Measurements from ENCODE around the gene DBP.
A peak's percentile ranks its signal among the peaks of the same experiment; 100 is the strongest.

DBP gene

GRCh38 chr19:48639483-48640375, 2.5 kb upstream of the DBP start:
- no peak overlapping the region for H3K4me3 ChIP-seq (ENCODE audit: low read length)
- TF ChIP-seq CTCF (conservative IDR thresholded peaks at IDR 0.05; ENCODE audit: low read depth, low read length) = no peak
- no peak for DNase-seq (ENCODE audit: low read depth)

GRCh38 chr19:48638831-48639381, 1.7 kb upstream of the DBP start:
- H3K4me3 ChIP-seq (ENCODE audit: low read length) = no peak overlapping the region
- no peak for TF ChIP-seq CTCF (conservative IDR thresholded peaks at IDR 0.05; ENCODE audit: low read depth, low read length)
- DNase-seq (ENCODE audit: low read depth) = no peak

GRCh38 chr19:48637948-48638830, 1.0 kb upstream of the DBP start:
- TF ChIP-seq CTCF (conservative IDR thresholded peaks at IDR 0.05; ENCODE audit: low read depth, low read length) = peak; percentile 26
- peak overlapping the region; percentile 57 for H3K4me3 ChIP-seq (ENCODE audit: low read length)
- DNase-seq (ENCODE audit: low read depth) = peak; percentile 92

- TF ChIP-seq CTCF (conservative IDR thresholded peaks at IDR 0.05; ENCODE audit: low read depth, low read length) = no peak
Observed at GRCh38 chr19:48637449-48637947, 319 bp upstream of the DBP start.

DNA sequence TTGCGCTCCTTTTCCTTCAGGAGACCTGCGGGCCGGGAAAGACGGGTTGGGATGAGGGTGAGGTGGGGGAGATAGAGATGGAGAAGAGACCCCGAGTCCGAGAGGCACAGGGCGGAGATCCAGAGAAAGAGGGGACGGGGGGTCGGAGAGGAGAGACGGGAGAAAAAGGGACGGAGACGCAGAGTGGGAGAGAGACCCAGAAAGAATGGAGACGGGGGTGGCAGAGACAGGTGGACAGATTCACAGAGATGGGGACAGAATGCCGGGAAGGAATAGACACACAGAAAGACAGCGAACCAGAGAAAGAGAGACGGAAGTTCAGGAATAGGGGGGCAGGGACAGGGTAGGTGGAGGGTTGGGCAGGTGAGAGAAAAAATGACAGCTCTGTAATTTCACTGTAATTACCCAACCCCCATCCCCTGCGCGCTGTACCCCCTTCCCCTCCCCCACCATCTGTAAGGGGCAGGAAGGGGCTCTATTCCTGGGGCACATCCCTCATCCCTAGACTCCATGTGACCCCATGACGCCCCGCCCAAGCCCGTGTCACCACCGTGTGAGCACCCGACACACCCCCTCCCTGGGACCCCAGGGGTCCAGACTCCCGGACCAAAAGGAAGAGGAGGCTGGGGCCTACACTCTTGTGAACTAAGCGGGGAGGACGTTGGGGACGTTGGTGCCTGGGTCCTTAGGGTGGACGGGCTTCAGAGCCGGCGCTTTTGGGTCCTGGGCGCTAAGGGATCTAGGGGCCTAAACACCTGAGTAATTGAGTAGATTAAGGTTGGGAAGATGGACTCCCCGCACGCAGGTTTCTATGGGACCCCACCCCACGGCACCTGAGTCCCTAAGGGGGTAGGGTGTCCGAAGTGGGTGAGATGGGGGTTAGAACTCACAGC, 967 bp downstream of the DBP start:
- peak overlapping the region; percentile 83 for H3K4me3 ChIP-seq (ENCODE audit: low read length)
- no peak for TF ChIP-seq CTCF (conservative IDR thresholded peaks at IDR 0.05; ENCODE audit: low read depth, low read length)
- no peak for DNase-seq (ENCODE audit: low read depth)

More at GRCh38 chr19:48637449-48637947, 319 bp upstream of the DBP start:
- peak; percentile 99 for DNase-seq (ENCODE audit: low read depth)
- H3K4me3 ChIP-seq (ENCODE audit: low read length) = peak overlapping the region; percentile 83

Measured in retinal pigment epithelial cell (primary cell).